ENCODE measurements around the gene CEP126.

GRCh38 chr11:101929294-101929915 lies 14.6 kb downstream of the CEP126 start:
- no peak for TF ChIP-seq CTCF (IDR thresholded peaks at IDR 0.05)
- TF ChIP-seq POLR2AphosphoS5 (IDR thresholded peaks at IDR 0.05) = no peak
- no peak for TF ChIP-seq POLR2A (IDR thresholded peaks at IDR 0.05)
